Right ventricle myocardium inferior (tissue), 1 donor: Measurements from ENCODE around the gene NDRG2. TPM values are rescaled to one million over a fixed set of nuclear protein-coding genes. Genes with fewer than 3 reads are reported as not detected.

Experiments
- ATAC-seq: fragments of 200-7000 bp; cut with Tn5 transposase; one replicate; pipeline ENCODE4 v1.9.1; 2020; ENCODE audit warnings: mild to moderate bottlenecking, moderate library complexity
- DNase-seq: peaks from one replicate; pipeline ENCODE4 v3.0.0; 2021; ENCODE audit errors: missing footprints
- intact Hi-C: fragments of 100-400 bp; cut with DNase I; formaldehyde crosslinking; loops from one replicate; pipeline ENCODE4 v1.11.0; 2022
- long read RNA-seq: library from polyadenylated mRNA; unstranded; transcript quantifications from one replicate; pipeline ENCODE4 v2.0.0, GENCODE V29; 2021
- total RNA-seq: library from RNA; stranded (reverse); fragmentation: NEBNext Ultra II Directional; extraction: Animal tissue kit (Norgen Biotek cat#: 25700); gene quantifications from one replicate; pipeline ENCODE4 v1.2.1, GENCODE V29; 2021
- donor health status: DM: no; HTN: yes; CAD: no; lungs with severe emphysema.

Gene NDRG2
- total RNA-seq: 321 TPM
- long read RNA-seq, transcript NDRG2-209 (17 exons, 2,079 nt): minor isoform, 40 of 222 reads
- long read RNA-seq, transcript NDRG2-211 (16 exons, 2,054 nt): minor isoform, 18 of 222 reads
- long read RNA-seq, transcript NDRG2-208 (16 exons, 2,022 nt): major isoform, 49 of 222 reads
- long read RNA-seq, transcript NDRG2-202 (17 exons, 2,122 nt): minor isoform, 15 of 222 reads
- long read RNA-seq, partial matches to known transcripts: 17 of 222 reads
- long read RNA-seq, other reads (novel, unspliced or antisense): 61 of 222 reads

- peak; percentile 87 for ATAC-seq
- intact Hi-C loops: loop anchor here (1.0 kb wide), 1 partner anchor 15 kb away; no protein-coding TSS in a partner anchor
- DNase-seq: peak; percentile 93
These were observed at the start of gene NDRG2 for GRCh38 chr14:21024585-21025370. Gene NDRG2, minus strand, starts transcription at chr14:21025061. Its CDS starts 1,746 bp downstream, at chr14:21023315.

GRCh38 chr14:21073921-21074320 is 49.1 kb upstream of the NDRG2 start:
- ATAC-seq (no peak), DNase-seq (no peak)
- intact Hi-C loops: no loop called here

DNA sequence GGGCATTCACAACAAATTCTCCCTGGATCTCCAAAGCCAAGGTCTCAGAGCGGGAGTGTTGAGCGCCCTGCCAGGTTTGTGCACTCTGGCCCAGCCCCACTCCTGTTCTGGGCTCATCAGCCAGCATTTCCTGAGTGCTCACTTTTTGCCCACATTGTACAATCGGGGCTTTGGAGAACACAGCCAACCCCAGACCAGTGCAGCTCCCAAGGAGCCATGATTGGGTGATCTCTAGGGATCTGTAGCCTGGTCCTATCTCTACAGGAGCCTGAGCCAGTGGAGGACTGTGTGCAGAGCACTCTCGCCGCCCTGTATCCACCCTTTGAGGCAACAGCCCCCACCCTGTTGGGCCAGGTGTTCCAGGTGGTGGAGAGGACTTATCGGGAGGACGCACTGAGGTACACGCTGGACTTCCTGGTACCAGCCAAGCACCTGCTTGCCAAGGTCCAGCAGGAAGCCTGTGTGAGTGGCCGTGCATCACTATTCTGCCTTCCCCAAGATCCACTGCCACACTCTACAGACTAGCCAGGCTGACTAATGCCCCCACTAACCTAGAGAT is 48.0 kb upstream of the NDRG2 start:
- ATAC-seq (no peak), DNase-seq (no peak)
- intact Hi-C loops: no loop called here

GRCh38 chr14:21072031-21072473 is 47.2 kb upstream of the NDRG2 start:
- intact Hi-C loops: no loop called here
- ATAC-seq (peak; percentile 37), DNase-seq (no peak)

GRCh38 chr14:21071225-21072030 is 46.6 kb upstream of the NDRG2 start:
- ATAC-seq: peak; percentile 75
- intact Hi-C loops: loop anchor here (1.0 to 2.0 kb wide), 2 partner anchors 21 to 45 kb away; no protein-coding TSS in a partner anchor
- peak; percentile 96 for DNase-seq

- intact Hi-C loops: loop anchor here (1.0 to 2.0 kb wide), 2 partner anchors 22 to 44 kb away; no protein-coding TSS in a partner anchor
- DNase-seq: peak; percentile 86
- peak; percentile 17 for ATAC-seq
These were observed 45.9 kb upstream of the NDRG2 start for GRCh38 chr14:21070610-21071224.

DNA sequence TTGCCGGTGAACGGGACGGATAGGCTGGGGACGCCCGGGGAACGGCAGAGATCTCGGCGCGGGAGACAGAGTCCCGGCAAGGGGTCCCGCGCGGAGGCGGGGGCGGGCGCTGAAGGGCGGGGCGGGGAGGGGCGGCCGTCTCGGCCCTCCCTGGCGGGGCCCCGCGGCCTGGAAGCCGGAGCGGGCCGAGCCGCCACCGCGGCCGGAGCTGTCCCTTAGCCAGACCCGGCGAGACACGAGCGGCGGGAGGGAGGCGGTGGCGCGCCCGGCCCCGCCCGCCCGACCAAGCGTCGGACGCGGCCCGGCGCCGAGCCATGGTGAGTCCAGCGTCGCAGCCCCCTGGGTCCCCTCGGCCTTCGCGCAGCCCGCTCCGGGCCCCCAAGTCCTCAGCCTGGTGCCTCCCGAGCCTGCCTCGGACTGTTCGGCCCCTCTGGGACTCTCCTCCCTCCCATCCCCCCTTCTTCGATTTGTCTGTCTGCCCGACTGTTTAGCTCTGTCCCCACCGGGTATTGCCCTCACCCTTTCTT is 45.3 kb upstream of the NDRG2 start, which contains the start of gene ARHGEF40:
Gene ARHGEF40, plus strand, starts transcription at position 222 of the 527 bp plus-strand sequence. Its CDS starts 93 bp downstream, at position 315.
- intact Hi-C loops: loop anchor here (2.0 kb wide), 1 partner anchor 43 kb away; no protein-coding TSS in a partner anchor
- ATAC-seq: peak; percentile 69
- DNase-seq: peak; percentile 87

DNA sequence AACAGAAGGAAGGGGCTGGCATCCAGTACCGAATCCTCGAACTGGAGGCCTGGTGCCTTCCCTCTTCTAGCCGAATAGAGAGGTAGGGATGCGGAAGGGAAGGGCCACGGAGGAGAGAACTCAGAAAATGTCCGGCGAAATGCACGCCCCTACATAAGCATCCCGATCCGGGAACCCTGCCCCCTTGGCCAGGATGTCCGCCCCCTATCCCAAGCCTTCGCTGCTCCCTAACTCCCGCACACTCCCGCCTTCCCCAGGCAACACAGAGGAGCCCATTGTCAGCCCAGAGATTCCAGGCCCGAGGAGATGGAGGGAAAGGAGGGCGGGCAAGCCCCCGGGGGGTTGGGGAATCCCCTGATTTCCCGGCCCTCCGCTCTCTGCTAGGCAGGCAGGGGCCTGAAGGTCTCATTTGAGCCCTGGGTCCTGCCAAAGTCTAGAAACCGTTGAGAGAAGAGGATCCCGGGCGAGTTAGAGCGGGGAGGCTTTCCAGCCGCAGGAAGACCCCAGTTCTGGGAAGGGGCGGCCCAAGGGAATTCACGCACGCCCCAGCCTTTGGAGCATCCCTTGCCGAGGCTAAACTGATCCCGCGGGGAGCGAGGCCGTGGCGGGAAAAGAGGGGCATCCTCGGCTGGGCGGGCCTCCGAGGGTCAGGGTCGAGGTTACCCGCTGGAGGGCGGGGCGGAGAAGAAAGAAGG is 44.7 kb upstream of the NDRG2 start:
- no peak for DNase-seq

GRCh38 chr14:21068521-21069387 is 43.9 kb upstream of the NDRG2 start:
- intact Hi-C loops: loop anchor here (1.0 kb wide), 1 partner anchor 39 kb away; no protein-coding TSS in a partner anchor
- ATAC-seq (peak; percentile 46), DNase-seq (peak; percentile 76)

More for the DNA sequence above, 44.7 kb upstream of the NDRG2 start:
- intact Hi-C loops: loop anchor here (2.0 kb wide), 1 partner anchor 43 kb away; no protein-coding TSS in a partner anchor
- peak; percentile 38 for ATAC-seq

DNA sequence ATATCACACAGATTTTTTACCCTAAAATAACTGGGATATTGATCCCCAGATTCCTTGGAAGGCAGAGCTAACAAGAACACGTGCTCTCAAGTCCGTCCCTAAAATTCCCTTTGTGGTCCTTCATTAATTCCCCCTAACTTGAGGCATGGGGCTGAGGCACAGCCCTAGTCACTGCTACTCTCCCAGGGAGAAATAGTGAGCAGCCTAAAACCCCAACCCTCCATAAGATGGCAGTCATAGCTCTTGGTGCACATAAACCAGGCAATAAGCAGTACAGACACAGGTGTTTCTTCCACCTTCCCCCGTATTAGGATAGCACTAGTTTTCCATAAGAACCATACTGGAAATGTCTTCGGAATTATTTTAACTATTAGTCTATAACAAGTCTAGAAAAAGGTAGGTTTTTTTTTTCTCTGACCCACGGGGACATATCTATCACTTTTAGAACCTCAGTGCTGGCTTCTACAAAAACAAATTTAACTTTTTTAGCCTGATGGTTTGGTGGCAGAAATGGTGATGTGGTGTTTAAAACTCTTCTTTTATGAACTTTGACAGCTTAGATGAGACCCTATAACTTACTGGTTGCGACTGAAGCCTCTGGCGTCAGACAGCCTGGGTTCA is 42.1 kb upstream of the NDRG2 start:
- intact Hi-C loops: no loop called here
- ATAC-seq: no peak
- no peak for DNase-seq

GRCh38 chr14:21063479-21063878 is 38.6 kb upstream of the NDRG2 start:
- DNase-seq (no peak), ATAC-seq (no peak)
- intact Hi-C loops: no loop called here

GRCh38 chr14:21061347-21061668 is 36.4 kb upstream of the NDRG2 start:
- DNase-seq: no peak
- no peak for ATAC-seq
- intact Hi-C loops: no loop called here

GRCh38 chr14:21060614-21061346 is 35.9 kb upstream of the NDRG2 start:
- DNase-seq (no peak), ATAC-seq (no peak)
- intact Hi-C loops: no loop called here

- ATAC-seq (no peak), DNase-seq (no peak)
- intact Hi-C loops: no loop called here
These were observed 35.2 kb upstream of the NDRG2 start for GRCh38 chr14:21059842-21060613.

DNA sequence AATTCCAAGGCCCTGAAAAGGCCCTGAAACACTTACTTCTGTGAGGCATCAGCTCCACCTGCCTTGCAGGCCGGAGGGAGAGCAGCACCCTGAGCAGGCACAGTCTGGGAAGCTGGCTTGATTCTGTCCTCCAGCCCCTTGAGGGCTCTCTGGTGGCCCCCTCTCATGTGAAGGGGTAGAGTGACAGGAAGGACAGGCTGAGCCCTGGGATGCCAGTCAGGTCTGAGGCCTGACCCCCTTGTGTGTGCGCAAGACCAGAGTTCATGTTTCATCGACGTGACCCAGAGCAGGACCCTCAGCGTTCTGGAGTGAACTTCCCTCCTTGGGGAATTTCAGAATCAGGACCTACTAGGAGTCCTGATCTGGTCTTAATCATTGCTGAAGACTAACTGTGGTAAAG is 34.0 kb upstream of the NDRG2 start:
- DNase-seq (no peak), ATAC-seq (no peak)
- intact Hi-C loops: no loop called here
